Measurements from ENCODE around the gene ARHGEF16.

The ARHGEF16 gene

GRCh38 chr1:3417082-3417739 is 37.3 kb upstream of the ARHGEF16 start:
- H3K27ac ChIP-seq = no peak overlapping the region
- TF ChIP-seq ZFX (IDR thresholded peaks at IDR 0.05; ENCODE audit: borderline replicate concordance) (no peak), CTCF (IDR thresholded peaks at IDR 0.05) (peak; percentile 72)

- no peak for TF ChIP-seq CTCF (IDR thresholded peaks at IDR 0.05)
- TF ChIP-seq ZFX (IDR thresholded peaks at IDR 0.05; ENCODE audit: borderline replicate concordance) = no peak
- H3K27ac ChIP-seq = no peak overlapping the region
Measured at GRCh38 chr1:3417934-3418333, 36.5 kb upstream of the ARHGEF16 start.

GRCh38 chr1:3418600-3418999 is 35.9 kb upstream of the ARHGEF16 start:
- TF ChIP-seq ZFX (IDR thresholded peaks at IDR 0.05; ENCODE audit: borderline replicate concordance) (no peak), CTCF (IDR thresholded peaks at IDR 0.05) (no peak)
- H3K27ac ChIP-seq = no peak overlapping the region

- TF ChIP-seq CTCF (IDR thresholded peaks at IDR 0.05) (no peak), ZFX (IDR thresholded peaks at IDR 0.05; ENCODE audit: borderline replicate concordance) (no peak)
- H3K27ac ChIP-seq = no peak overlapping the region
Measured at GRCh38 chr1:3419415-3420204, 34.9 kb upstream of the ARHGEF16 start.

GRCh38 chr1:3420218-3420951 is 34.1 kb upstream of the ARHGEF16 start:
- TF ChIP-seq CTCF (IDR thresholded peaks at IDR 0.05) (no peak), ZFX (IDR thresholded peaks at IDR 0.05; ENCODE audit: borderline replicate concordance) (no peak)
- no peak overlapping the region for H3K27ac ChIP-seq

GRCh38 chr1:3422638-3423037 is 31.8 kb upstream of the ARHGEF16 start:
- H3K27ac ChIP-seq = no peak overlapping the region
- TF ChIP-seq ZFX (IDR thresholded peaks at IDR 0.05; ENCODE audit: borderline replicate concordance) (no peak), CTCF (IDR thresholded peaks at IDR 0.05) (no peak)
